Measurements from ENCODE around the gene SDK1.

The SDK1 gene

DNA sequence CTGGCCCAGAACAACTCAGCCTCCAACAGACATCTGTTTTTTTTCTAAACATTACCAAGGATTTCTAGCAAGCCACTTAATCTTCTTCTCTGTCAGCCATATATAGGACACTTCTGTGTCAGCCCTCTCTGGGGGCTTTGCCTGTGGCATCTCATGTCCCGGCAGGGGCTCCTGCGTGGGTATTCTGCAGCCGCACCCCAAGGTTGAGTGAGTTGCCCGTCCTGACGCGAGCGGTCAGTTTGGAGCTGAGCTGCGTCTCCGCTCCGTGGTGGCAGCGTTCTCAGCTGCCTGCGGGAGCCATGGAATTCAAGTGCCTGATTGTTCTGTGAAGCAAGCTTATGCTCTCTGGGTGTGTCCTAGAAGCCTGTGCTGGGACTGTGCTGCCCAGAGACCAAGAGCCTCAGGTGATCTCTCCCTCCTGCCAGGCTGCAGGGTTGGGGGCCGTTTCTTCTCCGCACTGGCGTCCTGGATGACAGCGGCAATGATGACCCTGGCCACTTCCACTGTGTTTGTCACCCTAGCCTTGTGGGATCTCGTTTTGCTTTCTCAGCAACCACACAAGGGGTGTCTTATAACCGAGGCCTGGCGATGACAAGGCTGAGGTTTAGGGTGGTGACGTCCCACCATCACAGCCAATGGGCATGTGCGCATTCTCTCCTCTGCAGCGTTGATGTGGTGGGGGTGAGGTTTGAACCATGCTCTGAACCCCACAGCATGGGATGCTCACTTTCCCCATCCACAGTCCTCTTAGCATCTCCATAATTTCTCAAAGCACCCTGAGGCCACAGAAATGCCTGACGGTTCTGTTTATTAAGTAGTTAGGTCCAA, 768.4 kb downstream of the SDK1 start:
- no peak for TF ChIP-seq POLR2A (IDR thresholded peaks at IDR 0.05; ENCODE audit: low read length)
- TF ChIP-seq GATA1 (IDR thresholded peaks at IDR 0.05; ENCODE audit: low read depth, low read length), result no peak
- no peak for DNase-seq

DNA sequence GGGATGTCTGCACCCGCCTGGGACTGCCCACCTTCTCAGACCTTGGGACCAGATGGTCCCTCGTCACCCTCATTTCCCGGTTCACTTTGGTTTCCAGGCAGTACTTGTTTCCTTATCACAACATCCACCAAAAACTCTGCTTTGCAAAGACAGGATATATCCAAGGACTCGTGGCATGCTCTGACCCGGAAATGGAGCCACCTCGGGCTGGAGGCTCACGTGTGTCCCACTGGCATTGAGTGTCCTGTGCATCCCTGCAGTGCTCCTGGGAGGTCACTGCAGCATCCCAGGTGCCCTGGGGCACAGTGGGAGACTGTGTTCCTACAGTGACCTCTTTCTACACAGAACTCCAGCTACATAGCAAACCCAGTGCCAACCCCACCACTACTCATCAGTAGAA, 769.2 kb downstream of the SDK1 start:
- no peak for TF ChIP-seq POLR2A (IDR thresholded peaks at IDR 0.05; ENCODE audit: low read length)
- TF ChIP-seq GATA1 (IDR thresholded peaks at IDR 0.05; ENCODE audit: low read depth, low read length), result no peak
- no peak for DNase-seq

DNA sequence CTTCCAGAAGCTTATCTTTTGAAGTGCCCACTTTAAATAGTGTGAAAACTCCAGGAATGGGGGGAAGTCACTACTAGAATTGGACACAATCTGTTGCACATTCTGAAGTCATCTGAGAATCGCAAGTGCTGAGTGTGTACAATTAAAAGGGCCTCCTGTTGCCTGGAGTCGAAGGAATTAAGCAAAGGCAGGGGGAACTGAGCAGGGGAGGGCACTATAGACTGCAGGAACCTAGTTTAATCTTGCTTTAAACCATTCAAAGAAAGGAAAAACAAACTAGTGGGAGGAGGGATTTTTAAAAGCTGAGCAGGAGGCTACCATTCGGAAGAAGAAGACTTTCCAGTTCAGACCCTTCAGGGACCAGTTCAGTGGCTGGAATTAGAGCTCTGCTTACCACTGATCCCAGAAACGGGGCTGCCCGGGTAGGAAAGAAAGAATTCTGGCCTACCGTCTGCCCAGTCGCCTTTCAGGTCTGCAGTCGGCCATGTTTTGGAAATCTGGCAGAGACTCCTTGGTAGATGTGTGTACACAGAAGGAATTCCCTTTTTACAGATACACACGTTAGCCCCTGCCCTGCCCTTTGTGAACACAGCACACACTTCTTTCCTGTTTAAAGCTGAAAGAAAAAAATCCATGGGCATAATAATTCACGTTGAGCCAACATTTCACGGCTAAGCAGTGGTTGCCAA, 770.5 kb downstream of the SDK1 start:
- TF ChIP-seq POLR2A (IDR thresholded peaks at IDR 0.05; ENCODE audit: low read length) (no peak), GATA1 (IDR thresholded peaks at IDR 0.05; ENCODE audit: low read depth, low read length) (no peak)

DNA sequence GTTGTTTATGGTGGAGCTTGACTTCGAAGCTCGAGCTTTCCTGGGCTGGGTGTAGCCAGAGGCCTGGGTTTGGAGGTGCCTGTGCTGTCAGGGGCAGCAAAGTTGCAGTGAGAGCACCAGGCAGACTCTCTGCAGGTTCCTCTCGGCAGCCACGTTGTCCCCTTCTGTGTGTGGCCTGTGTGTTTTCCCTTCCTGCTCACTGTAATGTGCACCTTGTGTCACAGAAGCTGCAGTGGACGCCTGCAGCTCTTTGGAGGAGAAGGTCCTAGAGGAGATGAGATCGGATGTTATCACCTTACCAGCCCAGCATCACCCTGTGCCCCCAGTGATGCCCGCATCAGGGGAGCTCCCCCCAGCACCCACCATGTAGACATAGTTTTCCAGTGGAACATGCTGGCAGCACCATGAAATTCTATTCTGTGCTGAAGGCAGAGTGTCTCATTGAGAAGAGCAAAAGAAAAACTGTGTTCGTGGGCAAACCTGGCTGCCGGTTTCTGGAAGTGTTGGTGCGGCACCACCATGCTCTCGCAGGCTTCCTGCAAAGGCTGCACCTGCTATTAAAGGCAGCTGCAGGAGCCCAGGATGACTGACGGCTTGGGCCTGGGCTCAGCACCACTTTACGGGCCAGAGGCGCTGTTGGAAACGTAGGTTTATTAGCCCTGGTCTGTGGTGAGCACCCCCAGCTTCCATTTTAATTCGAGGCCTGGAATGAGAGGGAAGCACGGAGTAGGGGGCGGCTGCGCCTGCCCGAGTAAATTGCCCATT, 771.3 kb downstream of the SDK1 start:
- no peak for DNase-seq
- TF ChIP-seq POLR2A (IDR thresholded peaks at IDR 0.05; ENCODE audit: low read length) (no peak), GATA1 (IDR thresholded peaks at IDR 0.05; ENCODE audit: low read depth, low read length) (no peak)

More for the DNA sequence above, 770.5 kb downstream of the SDK1 start:
- no peak for DNase-seq

DNA sequence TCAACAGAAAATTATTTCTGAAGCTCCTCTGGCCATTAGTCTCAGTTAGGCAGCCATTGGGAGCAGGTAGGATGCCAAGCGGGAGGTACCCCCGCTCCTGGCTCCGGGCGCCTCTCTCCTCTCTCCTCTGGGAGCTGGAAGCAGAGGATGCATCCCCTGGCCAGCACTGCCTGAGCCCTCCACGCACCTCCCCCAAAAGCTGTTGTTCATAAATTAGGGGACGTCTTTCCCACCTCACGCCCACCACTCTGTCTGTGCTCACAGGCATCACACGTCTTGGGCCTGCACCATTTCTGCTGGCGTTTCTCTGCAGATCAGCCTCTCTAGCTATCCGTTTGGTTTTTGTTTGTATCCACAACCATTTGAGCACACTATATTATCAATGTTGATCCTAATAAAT, 772.0 kb downstream of the SDK1 start:
- DNase-seq, result no peak
- TF ChIP-seq GATA1 (IDR thresholded peaks at IDR 0.05; ENCODE audit: low read depth, low read length), result no peak
- TF ChIP-seq POLR2A (IDR thresholded peaks at IDR 0.05; ENCODE audit: low read length), result no peak

DNA sequence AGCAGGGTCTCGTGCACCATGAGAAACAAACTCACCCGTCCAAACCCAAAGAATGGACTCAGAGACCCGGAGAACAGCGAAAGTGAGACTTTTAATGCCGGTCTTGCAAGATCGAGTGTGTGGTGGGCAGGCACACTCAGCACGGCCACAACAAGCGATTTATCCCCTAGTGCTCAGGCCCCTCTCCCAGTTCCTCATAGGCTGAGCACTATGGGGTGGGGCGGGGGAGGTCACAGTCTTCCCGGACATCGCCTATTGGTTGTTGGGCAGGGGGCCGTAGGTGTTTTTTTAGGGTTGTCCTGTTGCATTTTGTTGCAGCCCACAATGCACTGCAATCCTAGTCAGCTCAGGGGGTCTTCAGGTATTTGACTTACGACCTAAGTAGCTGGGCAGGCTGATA, 772.7 kb downstream of the SDK1 start:
- DNase-seq, result no peak
- TF ChIP-seq POLR2A (IDR thresholded peaks at IDR 0.05; ENCODE audit: low read length) (no peak), GATA1 (IDR thresholded peaks at IDR 0.05; ENCODE audit: low read depth, low read length) (no peak)

DNA sequence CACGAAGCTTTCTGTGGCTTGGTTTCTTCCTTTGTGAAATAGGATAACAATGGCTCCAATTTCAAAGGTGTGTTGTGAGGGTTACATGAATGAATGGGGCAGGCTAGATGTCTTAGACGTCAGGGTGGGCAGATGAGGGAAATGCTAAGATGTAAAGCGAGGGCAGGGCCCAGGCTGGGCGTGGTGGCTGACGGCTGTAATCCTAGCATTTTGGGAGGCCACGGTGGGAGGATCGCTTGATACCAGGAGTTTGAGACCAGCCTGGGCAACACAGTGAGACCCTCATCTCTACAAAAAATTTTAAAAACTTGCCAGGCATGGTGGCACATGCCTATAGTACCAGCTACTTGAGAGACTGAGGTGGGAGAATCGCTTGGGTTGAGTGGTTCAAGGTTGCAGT, 773.4 kb downstream of the SDK1 start:
- no peak for TF ChIP-seq POLR2A (IDR thresholded peaks at IDR 0.05; ENCODE audit: low read length)
- TF ChIP-seq GATA1 (IDR thresholded peaks at IDR 0.05; ENCODE audit: low read depth, low read length), result no peak
- no peak for DNase-seq

DNA sequence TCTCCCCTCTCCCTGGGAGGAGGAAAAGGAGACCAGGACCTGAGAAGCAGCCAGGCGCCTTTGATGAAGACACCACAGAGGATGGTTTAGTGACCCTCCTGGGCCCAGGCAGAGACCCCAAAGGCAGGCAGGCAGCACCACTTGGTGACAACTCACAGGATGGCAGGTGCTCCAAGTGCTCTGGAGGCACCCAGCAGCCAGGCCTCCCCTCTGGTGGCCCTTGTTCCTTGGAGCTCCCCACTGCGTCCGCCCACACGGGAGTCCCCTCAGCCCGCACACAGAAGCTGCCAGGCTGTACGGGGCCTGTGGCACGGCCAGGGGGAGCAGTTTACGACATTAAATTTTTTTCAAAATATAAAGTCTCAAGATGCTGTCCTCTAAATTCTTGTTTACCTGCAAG, 773.9 kb downstream of the SDK1 start:
- no peak for DNase-seq
- TF ChIP-seq GATA1 (IDR thresholded peaks at IDR 0.05; ENCODE audit: low read depth, low read length), result no peak
- TF ChIP-seq POLR2A (IDR thresholded peaks at IDR 0.05; ENCODE audit: low read length), result no peak

DNA sequence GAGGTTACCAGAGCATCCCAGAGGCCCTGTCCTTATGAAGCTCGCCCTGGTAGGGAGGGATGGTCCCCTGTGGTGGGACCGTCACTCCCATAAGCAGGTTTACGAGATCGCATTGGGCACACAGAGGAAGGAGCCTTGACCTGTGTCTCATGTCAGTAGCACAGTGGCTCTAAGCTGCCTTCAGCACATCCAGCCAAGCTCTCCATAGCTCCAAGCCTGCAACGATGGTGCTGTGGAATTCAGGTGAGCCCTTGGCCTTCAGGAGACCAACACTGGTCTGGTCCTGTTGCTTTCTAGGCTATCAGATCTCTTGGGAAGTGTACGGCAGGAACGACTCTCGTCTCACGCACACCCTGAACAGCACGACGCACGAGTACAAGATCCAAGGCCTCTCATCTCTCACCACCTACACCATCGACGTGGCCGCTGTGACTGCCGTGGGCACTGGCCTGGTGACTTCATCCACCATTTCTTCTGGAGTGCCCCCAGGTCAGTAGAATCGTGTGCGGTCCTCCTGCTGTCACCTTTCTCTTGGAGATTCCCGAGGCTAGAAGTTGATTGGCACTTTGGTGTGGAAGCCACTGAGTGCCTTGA, 775.7 kb downstream of the SDK1 start:
- no peak for DNase-seq
- TF ChIP-seq POLR2A (IDR thresholded peaks at IDR 0.05; ENCODE audit: low read length), result no peak
- TF ChIP-seq GATA1 (IDR thresholded peaks at IDR 0.05; ENCODE audit: low read depth, low read length), result no peak

DNA sequence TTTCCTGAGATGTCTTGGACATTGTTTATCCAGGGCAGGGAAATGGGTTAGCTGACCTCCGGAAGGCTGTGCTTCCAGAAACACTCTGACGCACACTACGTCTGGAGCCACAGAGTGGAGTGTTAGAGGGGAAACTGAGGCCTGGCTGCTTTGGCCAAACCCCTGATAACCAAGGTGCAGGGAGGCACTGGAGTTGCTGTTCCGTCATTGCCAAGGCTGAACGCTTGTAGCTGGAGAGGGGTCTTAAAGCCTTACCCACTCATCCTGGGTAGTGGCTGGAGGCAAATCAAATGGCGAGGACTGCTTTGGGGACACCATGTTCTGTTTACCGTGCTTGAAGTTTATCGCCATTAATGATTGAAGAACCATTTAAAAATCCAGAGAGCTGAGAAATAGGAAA, 776.9 kb downstream of the SDK1 start:
- no peak for TF ChIP-seq POLR2A (IDR thresholded peaks at IDR 0.05; ENCODE audit: low read length)
- DNase-seq, result no peak

DNA sequence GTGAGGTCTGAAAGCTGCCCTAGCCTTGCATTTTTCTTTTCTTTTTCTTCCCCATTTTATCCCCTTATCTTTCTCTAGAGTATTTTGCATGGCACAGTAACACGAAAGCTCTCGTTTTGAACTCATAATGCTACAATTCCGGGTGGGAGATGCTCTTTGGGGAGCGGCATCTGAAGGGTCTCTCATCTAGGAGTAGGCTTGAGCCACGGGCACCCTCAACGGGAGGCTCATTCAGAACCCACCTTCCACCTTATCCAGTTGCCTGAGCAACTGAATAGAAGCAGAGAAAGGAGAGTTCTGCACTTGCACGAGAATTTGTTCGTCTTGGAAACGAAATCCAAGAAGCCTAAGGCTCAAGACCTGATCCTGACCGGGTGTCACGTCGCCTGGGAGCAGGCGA, 777.5 kb downstream of the SDK1 start:
- no peak for DNase-seq
- TF ChIP-seq POLR2A (IDR thresholded peaks at IDR 0.05; ENCODE audit: low read length) (no peak), GATA1 (IDR thresholded peaks at IDR 0.05; ENCODE audit: low read depth, low read length) (no peak)

DNA sequence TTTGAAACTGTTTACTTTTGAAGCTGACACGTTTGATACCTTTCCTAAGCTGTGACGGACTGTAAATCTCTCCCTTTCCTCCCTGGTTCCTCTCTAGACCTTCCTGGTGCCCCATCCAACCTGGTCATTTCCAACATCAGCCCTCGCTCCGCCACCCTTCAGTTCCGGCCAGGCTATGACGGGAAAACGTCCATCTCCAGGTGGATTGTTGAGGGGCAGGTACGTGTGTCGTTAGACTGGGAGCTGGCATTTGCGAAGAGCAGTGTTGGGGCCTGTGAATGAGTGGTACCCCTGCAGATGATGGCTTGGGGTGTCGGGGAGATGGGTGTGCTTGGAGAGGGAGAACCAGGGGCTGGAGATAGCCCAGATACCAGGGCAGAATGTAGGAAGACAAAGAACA, 778.3 kb downstream of the SDK1 start:
- TF ChIP-seq POLR2A (IDR thresholded peaks at IDR 0.05; ENCODE audit: low read length) (no peak), GATA1 (IDR thresholded peaks at IDR 0.05; ENCODE audit: low read depth, low read length) (no peak)

DNA sequence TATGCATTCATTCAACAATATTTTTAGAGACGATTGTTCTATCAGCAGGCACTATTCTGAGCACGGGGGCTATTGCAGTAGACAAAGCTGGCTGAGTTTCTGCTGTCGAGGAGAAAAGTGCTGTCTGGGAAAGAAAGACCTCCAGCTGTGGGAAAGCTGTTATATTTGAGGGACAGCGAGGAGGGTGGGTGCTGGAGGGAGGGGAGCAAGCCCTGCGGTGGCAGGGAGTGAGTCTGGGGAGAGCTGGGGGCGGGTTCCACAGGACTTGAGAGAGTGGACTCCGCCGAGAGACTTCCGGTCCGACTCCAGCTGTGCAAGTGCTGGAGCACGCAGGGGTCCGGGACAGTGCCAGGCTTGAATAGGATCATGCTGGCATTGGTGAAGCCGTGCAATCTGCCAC, 778.9 kb downstream of the SDK1 start:
- no peak for DNase-seq
- TF ChIP-seq GATA1 (IDR thresholded peaks at IDR 0.05; ENCODE audit: low read depth, low read length) (no peak), POLR2A (IDR thresholded peaks at IDR 0.05; ENCODE audit: low read length) (no peak)

More for the DNA sequence above, 778.3 kb downstream of the SDK1 start:
- no peak for DNase-seq

DNA sequence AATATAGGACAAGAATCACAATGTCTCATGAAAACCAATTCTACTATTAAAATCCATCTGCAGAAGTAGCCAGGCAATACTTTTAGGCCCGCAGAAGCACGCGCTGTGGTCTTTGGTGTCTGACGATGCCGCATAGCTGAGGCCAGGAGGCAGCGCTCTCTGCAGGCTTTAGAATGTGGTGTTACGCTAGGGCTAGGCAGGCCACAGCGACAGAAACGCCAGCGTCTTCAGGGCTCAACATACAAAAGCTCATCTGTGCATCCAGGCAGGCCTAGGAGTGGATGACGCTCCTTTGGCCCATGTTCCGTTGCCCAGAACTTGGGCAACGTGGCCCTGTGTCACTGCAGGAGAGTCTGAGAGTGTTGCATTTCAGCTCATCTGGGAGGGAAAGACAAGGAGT, 779.9 kb downstream of the SDK1 start:
- TF ChIP-seq GATA1 (IDR thresholded peaks at IDR 0.05; ENCODE audit: low read depth, low read length), result no peak
- TF ChIP-seq POLR2A (IDR thresholded peaks at IDR 0.05; ENCODE audit: low read length), result no peak
- no peak for DNase-seq
